Measurements from ENCODE around the gene GNG11. TPM values are rescaled to one million over a fixed set of nuclear protein-coding genes. Genes with fewer than 3 reads are reported as not detected.

The GNG11 gene
- total and polyA plus RNA-seq, 2 donors (not counting 3 experiments of a cell fraction or from before 2014, with no cell fraction given), result 92.3 to 208 TPM

DNA sequence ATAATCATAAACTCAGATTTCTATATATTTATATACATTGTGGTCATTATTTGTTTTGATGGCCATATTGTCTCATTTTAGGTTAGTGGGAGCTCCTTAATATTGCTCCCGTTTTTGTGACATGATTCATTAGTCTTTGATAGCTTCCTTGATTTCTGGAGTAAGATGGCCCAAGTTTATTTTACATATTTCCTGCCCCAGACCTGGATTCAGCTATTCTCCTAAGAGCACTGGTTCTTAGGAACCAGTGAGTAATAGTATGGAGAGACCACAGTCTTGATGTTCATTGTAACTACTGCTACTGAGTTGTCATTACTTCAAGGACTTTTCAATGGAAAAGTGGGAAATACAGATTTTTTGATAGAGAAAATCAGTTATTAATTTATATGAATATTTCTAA is 37.0 kb upstream of the GNG11 start:
- dilution Hi-C loops (cut with MboI; ENCODE audit: extremely low pct_ligation_motif_present, low sequenced_read_pairs), result no loop called here
- BruUV-seq (replicated peaks), result no TSS peak
- no peak for FAIRE-seq
- POLR2A ChIA-PET, result no interaction called here
- intact Hi-C loops (cut with micrococcal nuclease), result no loop called here
- no peak overlapping the region for H2AFZ ChIP-seq (ENCODE audit: low read depth, low read length)
- CTCF ChIA-PET, result interaction anchor here (0.8 kb wide), 1 partner anchor 211 kb away, joined by 3 read pairs; no protein-coding TSS in a partner anchor
- no peak overlapping the region for H3K27ac ChIP-seq (ENCODE audit: insufficient read depth, low read depth, low read length)
- no peak for TF ChIP-seq EZH2 (IDR thresholded peaks at IDR 0.05; ENCODE audit: borderline replicate concordance, low read depth, low read length, severe bottlenecking)
- TF ChIP-seq POLR2A (IDR thresholded peaks at IDR 0.05; ENCODE audit: low read depth, low read length), result no peak
- no peak for TF ChIP-seq POLR2AphosphoS5 (IDR thresholded peaks at IDR 0.05; ENCODE audit: insufficient read depth, low read depth, low read length)
- no peak for TF ChIP-seq MYC (IDR thresholded peaks at IDR 0.05; ENCODE audit: low read depth, low read length)
- no peaks in the 10 kb centered on the region for H3K9me1 ChIP-seq (replicated peaks; ENCODE audit: control insufficient read depth, extremely low read depth, insufficient read depth, low read length)
- H3K27me3 ChIP-seq (ENCODE audit: control insufficient read depth in 2 of 2, insufficient read depth in 2 of 2, low read length in 2 of 2), result no peaks in the 10 kb centered on the region
- DNase-seq (ENCODE audit: low read depth, low spot score), result no peak
- no peaks in the 10 kb centered on the region for H3K9me3 ChIP-seq (replicated peaks; ENCODE audit: control insufficient read depth, insufficient read depth, low read length)
- no peaks in the 10 kb centered on the region for H3K36me3 ChIP-seq (ENCODE audit: control insufficient read depth in 2 of 2, extremely low read depth in 1 of 2, insufficient read depth in 2 of 2, low read length in 2 of 2)
- no peaks in the 10 kb centered on the region for H3K79me2 ChIP-seq (ENCODE audit: control insufficient read depth, insufficient read depth, low read length)
- H3K4me1 ChIP-seq (ENCODE audit: control insufficient read depth, extremely low read depth, insufficient read depth, low read length), result no peaks in the 10 kb centered on the region
- H4K20me1 ChIP-seq (replicated peaks; ENCODE audit: control insufficient read depth, extremely low read depth, insufficient read depth, low read length), result no peaks in the 10 kb centered on the region
- no peak overlapping the region for H3K4me2 ChIP-seq (ENCODE audit: insufficient read depth, low read length)
- no peak overlapping the region for H3K4me3 ChIP-seq (replicated peaks in 1 of 3; ENCODE audit: insufficient read depth in 1 of 3, low read depth in 1 of 3, low read length in 3 of 3)
- no peak overlapping the region for H3K9ac ChIP-seq (replicated peaks; ENCODE audit: extremely low read depth, insufficient read depth, low read length)

DNA sequence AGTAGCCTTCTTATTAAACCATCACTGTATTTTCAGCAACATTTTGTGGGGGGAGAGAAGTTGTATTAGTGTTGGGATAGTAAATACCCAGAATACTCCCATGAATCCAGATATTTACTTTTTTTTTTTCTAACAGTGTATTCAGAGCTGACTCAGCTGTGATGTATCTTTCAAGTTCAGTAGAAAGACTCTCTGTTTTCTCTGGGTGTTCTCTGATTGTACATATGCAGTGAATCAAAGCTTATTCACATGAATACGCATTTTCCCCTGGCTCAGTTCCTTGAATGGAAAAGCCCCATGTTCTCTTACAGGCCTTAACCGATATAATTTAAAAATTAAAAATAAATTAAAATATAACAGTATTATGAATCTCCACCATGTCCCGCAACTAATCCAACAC is 32.3 kb upstream of the GNG11 start:
- no peak for TF ChIP-seq MYC (IDR thresholded peaks at IDR 0.05; ENCODE audit: low read depth, low read length)
- TF ChIP-seq, protein P1, sequence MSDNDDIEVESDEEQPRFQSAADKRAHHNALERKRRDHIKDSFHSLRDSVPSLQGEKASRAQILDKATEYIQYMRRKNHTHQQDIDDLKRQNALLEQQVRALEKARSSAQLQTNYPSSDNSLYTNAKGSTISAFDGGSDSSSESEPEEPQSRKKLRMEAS (IDR thresholded peaks at IDR 0.05; ENCODE audit: insufficient read depth, insufficient read length), result no peak
- TF ChIP-seq POLR2AphosphoS5 (IDR thresholded peaks at IDR 0.05; ENCODE audit: insufficient read depth, low read depth, low read length), result no peak
- TF ChIP-seq, protein P2, sequence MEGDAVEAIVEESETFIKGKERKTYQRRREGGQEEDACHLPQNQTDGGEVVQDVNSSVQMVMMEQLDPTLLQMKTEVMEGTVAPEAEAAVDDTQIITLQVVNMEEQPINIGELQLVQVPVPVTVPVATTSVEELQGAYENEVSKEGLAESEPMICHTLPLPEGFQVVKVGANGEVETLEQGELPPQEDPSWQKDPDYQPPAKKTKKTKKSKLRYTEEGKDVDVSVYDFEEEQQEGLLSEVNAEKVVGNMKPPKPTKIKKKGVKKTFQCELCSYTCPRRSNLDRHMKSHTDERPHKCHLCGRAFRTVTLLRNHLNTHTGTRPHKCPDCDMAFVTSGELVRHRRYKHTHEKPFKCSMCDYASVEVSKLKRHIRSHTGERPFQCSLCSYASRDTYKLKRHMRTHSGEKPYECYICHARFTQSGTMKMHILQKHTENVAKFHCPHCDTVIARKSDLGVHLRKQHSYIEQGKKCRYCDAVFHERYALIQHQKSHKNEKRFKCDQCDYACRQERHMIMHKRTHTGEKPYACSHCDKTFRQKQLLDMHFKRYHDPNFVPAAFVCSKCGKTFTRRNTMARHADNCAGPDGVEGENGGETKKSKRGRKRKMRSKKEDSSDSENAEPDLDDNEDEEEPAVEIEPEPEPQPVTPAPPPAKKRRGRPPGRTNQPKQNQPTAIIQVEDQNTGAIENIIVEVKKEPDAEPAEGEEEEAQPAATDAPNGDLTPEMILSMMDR (IDR thresholded peaks at IDR 0.05; ENCODE audit: extremely low read depth in 1 of 2, insufficient read depth in 1 of 2, low read depth in 1 of 2, low read length in 2 of 2), result no peak
- TF ChIP-seq FOS (IDR thresholded peaks at IDR 0.05; ENCODE audit: borderline replicate concordance, insufficient read depth, low read length), result no peak
- no peak for TF ChIP-seq JUN (IDR thresholded peaks at IDR 0.05; ENCODE audit: borderline replicate concordance, insufficient read depth, insufficient read length, low read depth)
- TF ChIP-seq GATA2 (IDR thresholded peaks at IDR 0.05; ENCODE audit: insufficient read depth, insufficient read length, low read depth, low read length), result no peak
- Histone ChIP-seq H2AFZ (ENCODE audit: low read depth, low read length) (no peak overlapping the region), H3K4me3 (replicated peaks in 1 of 3; ENCODE audit: insufficient read depth in 1 of 3, low read depth in 1 of 3, low read length in 3 of 3) (no peak overlapping the region), H3K27me3 (ENCODE audit: control insufficient read depth in 2 of 2, insufficient read depth in 2 of 2, low read length in 2 of 2) (peaks cover 0 to 3% of the 10 kb centered on the region in 2 experiments), H3K79me2 (ENCODE audit: control insufficient read depth, insufficient read depth, low read length) (no peaks in the 10 kb centered on the region), H3K9ac (replicated peaks; ENCODE audit: extremely low read depth, insufficient read depth, low read length) (no peak overlapping the region), H3K36me3 (ENCODE audit: control insufficient read depth in 2 of 2, extremely low read depth in 1 of 2, insufficient read depth in 2 of 2, low read length in 2 of 2) (no peaks in the 10 kb centered on the region), H3K4me1 (ENCODE audit: control insufficient read depth, extremely low read depth, insufficient read depth, low read length) (peaks cover 14% of the 10 kb centered on the region), H3K4me2 (ENCODE audit: insufficient read depth, low read length) (no peak overlapping the region), H3K9me1 (replicated peaks; ENCODE audit: control insufficient read depth, extremely low read depth, insufficient read depth, low read length) (no peaks in the 10 kb centered on the region), H4K20me1 (replicated peaks; ENCODE audit: control insufficient read depth, extremely low read depth, insufficient read depth, low read length) (no peaks in the 10 kb centered on the region), H3K27ac (ENCODE audit: insufficient read depth, low read depth, low read length) (no peak overlapping the region), H3K9me3 (replicated peaks; ENCODE audit: control insufficient read depth, insufficient read depth, low read length) (no peaks in the 10 kb centered on the region)
- DNase-seq (ENCODE audit: low read depth, low spot score) (no peak), FAIRE-seq (no peak)
- CTCF ChIA-PET, result interaction anchor here (1.9 to 5.0 kb wide), 2 partner anchors 14 to 198 kb away, joined by 10 to 18 read pairs; no protein-coding TSS in a partner anchor
- dilution Hi-C loops (cut with MboI; ENCODE audit: extremely low pct_ligation_motif_present, low sequenced_read_pairs) (no loop called here), intact Hi-C loops (cut with micrococcal nuclease) (no loop called here)
- no TSS peak for BruUV-seq (replicated peaks)
- POLR2A ChIA-PET, result no interaction called here
